GM19025 (cell line): Measurements from ENCODE around the gene NCKAP5.
"Not testable (repeated sequence)": the region's sequence is repeated elsewhere in the genome, so short reads cannot be mapped to it uniquely, and the experiment has no call there.

Experiments used
- ATAC-seq: cut with Tn5 transposase; IDR thresholded peaks from one replicate; pipeline ENCODE4 v1.9.1; 2021; ENCODE audit warnings: mild to moderate bottlenecking, low read depth, moderate library complexity; ENCODE audit not compliant: unreplicated experiment

The NCKAP5 gene

DNA sequence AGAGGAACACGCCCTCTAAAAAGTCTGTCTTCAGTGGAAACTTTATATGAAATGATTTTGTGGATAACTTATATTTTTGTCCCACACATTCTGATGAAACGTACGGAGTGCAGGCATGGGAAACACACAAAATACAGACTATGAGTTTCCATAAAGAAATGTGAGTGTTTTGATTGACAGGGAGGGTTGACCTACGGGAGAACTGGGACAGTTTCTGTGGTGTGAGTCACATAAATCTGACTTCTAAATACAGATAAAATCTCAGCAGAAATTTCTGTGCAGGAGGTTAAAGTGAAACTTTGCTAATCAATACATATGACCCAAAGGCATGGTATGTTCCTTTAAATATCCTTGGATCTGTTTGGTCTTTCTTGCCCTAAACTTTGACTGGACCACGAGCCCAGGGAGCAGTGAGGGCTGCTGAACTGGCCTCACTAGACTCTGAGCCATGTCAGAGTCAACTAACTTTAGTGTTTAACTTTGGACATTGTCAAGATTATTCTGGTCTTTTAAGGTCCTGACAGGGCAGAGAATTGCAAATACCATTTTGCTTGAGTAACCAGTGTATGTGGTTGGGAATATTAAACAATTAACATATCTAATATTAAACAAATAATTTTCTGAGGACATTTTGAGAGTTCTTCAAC, 691.4 kb downstream of the NCKAP5 start:
- no peak for ATAC-seq

DNA sequence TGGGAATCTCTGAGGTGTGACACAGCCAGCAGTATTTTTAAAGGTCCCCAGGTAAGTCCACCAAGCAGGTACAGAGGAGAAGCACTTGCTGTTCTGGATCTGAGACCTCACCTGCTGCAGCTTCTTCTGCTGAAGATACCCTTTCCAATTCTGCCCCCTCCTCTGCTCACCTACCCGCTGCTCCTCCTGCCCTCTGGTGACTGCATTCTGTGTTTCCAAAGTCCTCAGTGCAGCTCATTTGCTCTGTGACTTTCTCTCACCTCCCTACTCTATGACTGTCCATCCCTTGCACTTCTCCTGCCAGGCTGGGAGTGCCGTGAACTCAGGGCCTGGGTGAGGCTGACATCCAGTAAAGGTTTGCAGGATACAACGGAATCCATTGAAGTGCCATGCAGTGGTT, 693.1 kb downstream of the NCKAP5 start:
- no peak for ATAC-seq

DNA sequence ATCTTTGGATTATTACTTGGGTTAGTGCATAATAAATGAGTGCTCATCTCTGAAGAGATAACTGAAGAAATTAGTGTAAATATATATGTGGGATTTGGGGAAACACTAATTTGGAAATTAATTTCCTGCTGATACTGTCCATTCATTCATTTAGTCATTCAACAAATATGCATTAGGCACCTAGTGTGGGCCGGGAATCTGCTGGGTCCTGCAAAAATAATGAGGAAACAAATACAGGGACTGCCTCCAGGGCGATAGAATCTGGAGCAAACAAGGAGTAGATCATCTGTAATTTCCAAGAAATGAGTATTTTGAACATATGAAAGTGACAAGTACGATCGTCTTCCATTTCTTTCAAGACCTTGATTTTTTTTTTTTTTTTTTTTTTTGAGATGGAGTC, 694.5 kb downstream of the NCKAP5 start:
- ATAC-seq: no peak

DNA sequence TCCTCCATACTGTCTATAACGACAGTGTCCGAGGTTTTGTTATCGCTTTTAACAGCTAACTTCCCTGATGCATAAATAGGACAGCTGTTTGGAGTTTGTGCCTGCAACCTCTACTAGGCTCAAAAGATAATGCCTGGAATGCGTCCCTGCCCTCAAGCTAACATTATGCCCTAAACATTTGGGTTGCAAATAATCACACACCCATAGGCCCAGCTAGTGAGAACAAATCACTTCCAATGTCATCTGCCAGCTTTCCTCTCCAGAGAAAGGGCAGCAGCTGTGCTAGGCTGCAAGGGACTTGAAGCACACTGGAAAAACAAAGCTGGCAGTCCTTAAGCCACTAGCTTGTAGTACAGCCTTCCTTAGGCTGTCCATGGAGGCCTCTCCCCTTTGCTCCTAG, 696.4 kb downstream of the NCKAP5 start:
- ATAC-seq: no peak

DNA sequence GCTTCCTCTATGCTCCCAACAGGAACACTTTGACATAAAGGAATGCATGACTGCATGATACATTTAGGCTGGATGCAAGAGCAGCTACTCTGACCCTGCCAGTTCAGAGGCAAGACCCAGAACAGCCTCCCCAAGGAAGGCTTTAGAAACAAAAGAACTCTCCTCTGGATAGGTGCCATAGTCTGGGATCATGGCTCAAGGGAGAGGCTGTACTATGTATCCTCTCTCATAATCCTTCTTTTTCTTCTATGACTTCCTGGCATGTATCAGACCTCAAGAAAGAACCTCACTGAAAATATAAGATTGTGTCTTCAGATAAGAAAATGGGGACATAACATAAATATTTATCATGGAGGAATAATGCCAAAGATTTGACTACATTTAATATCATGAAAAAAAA, 704.3 kb downstream of the NCKAP5 start:
- no peak for ATAC-seq

DNA sequence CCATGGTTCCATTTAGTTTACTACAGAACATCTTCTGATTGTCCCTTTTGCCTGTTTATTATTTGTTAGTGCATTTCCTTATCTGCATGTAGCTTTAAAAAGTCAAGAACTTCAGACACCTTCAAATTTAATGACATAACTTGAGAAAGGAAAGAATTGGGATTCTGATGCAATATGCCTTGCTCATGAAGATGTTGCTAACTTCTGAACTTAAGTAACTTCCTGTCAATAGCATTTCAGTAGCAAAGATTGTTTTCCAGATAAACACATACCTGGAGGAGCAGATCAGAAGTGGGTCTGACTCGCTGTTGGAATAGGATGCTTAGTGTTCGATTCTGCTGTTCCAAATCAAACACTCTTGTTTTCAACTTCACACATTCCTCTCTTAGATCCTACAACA, 708.0 kb downstream of the NCKAP5 start:
- ATAC-seq: no peak

DNA sequence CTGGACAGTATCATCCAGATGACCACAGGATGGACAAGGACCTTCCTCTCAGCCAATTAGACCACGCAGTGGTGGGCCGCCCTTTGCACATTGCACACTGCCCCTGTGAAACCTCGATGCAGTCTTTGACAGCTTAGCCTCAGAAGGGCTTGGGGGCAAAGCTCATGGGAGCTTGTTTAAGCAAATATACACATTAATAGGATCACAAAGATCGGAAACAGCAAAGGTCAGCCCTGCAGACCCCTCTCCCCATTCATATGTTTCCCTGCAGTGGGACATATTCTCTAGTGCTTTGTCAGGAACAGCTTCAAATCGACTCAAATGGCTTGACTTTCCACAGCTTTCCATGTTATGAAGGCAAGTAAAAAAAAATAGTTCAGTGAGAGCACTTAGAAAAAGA, 708.7 kb downstream of the NCKAP5 start:
- no peak for ATAC-seq

DNA sequence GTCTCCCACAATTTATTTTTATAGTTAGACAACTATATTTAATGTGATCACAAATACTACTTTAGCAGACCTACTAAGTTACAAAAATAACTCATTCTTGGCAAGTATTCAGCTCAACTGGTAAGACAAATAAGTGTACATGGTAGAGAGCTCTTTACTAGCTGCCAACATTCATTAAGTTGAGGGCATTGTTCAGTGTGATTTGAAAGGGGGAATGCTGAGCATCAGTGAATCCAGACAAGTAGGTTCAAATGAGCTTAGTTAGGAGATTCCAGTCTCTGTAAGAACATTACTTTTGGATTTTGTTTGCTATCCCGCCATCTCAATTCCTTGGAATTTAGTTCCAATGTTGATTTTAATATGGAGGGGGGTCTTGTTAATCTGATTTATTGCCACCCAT, 710.9 kb downstream of the NCKAP5 start:
- no peak for ATAC-seq

DNA sequence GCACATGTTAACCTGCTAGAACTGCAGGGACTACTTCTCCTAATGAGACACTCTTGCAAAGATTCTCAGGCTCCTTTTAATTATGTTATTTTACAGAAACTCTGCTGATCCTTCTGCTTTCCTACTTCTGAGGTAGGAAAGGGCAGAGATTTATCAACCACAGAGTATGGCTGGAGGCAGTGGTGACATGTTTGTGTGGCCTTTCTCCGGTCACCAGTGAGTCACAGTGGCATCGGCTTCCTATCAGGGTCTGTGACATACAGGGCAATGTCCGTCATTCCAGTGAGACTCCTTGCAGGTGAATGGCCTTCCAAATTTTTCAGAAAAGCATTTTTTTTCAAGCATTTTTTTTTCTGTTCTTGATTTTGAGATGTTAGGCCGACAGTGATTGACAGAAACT, 717.6 kb downstream of the NCKAP5 start:
- ATAC-seq: no peak

DNA sequence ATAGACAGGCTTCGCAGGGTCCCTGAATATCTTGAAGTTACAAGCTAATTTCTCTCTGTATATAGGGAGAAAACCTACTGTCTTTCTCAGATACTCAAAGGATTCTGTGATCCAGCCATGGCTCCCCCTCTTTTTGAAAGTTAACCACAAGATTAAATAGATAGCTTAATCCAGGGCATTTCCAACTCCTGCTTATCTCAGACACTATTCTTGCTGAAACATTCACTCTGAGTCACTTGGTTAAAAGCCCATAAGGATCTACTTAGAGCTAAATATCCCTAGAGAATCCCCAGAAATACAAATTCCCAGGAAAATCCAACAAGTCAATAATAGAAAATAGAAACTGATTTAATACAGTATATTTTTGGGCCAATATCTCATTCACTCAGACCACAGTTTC, 719.1 kb downstream of the NCKAP5 start:
- ATAC-seq: no peak

DNA sequence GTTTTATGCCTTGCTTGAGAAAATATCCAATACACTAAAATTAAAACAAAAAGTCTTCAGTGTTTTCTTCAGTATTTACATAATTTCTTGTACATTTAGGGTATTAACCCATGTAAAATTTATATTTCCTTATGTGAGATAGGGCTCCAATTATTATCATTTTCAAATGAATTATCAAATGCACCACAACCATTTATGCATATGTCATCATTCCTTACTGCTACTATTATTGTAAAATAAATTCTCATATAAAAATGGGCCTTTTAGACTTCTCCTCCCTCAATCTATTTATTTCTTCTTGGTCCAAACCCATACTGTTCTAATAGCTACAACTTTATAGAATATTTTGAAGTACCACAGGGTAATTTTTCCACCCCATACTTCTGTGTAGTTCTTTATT, 722.9 kb downstream of the NCKAP5 start:
- ATAC-seq: no peak

DNA sequence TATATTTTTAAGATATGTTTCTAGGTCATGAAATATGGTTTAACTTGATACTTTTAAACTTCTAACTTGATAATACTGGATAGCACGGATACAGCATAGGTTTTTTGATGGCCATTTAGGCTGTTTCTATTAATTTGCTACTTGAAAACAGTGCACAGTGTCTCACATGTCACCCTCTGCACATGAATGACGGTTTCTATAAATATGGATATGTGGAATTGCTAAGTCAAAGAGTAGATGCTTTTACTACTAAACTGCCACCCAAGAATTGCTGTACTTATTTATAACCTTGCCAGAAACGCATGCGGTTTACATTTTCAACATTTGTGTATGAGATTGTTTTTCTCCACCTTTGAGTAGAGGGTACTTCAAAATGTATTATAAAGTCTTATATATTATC, 723.7 kb downstream of the NCKAP5 start:
- no peak for ATAC-seq

DNA sequence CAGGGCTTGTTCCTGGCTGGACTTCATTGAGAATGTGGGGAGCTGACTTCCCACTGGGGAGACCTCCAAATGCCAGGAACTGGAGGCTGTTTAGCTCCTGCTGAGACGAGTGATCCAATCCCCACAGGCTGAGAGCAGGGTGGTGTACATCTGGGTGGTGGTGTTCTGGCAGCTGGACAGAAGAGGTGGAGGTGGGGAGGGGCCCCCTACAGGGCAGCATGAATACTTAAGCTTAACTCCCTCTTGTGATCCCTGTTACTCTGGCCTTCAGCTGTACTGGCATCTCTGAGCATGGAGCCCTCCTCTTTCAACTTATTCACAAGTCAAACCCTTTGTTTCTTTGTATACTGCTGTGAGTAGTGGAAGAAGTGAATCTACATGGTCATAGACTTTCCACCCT, 730.5 kb downstream of the NCKAP5 start:
- ATAC-seq: no peak

DNA sequence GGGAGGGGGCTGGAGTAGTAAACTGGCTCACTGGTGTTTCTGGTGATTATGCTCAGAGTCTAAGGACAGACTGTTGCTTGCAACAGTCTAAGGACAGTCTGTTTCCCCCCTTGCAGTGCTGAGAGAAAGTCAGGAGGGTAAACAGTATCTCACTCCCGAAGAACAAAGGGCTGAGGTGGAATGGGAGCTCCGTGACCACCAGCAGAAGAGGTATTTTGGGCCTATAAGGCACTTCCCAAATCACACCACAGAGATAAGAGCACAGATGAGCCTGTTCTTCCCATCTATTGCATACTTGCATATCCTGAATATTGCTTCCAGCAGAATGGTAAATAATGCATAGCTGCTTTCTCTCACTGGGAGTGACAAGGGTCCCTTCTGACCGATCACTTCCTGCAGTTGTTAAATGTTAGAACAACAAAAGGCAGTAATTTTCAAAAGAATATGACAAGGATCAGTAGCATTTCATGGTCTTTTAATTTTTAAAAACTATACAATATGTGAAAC, 737.9 kb downstream of the NCKAP5 start:
- ATAC-seq: no peak

DNA sequence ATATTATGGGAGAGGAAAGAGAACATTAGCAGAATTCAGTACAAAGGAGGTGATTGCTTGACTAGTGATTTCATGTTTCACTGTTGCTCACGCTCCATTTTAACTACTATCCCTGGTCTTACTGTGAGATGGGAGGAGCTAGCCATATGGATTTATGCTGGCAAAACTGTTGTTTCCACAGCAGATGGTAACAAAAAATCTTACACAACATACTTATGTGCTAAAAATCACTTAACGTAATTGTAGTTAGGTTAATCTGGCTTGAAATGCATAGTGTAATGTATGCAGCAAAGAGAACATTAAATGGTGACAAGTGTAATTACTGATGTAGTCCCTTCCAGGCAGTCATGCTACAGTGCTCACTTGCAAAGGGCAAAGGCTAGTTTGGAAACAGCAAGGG, 742.7 kb downstream of the NCKAP5 start:
- ATAC-seq: no peak

DNA sequence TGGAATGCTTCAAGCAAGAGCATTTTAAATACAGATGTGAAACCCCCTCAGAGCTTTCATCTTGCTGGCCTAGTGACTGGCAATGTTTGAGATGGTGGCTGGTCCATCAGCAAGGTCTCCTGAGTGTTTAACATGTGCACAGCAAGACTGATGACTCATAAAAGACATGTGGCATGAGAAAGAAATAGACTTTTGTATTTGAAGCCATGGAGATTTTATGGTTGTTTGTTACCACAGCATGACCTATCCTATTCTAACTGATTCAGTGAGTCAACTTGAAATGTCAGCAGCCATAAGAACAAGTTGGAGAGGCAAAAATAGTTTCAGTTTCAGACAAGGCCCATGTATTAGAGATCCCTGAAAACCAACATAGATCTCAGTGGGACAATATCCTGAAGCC, 743.5 kb downstream of the NCKAP5 start:
- no peak for ATAC-seq

DNA sequence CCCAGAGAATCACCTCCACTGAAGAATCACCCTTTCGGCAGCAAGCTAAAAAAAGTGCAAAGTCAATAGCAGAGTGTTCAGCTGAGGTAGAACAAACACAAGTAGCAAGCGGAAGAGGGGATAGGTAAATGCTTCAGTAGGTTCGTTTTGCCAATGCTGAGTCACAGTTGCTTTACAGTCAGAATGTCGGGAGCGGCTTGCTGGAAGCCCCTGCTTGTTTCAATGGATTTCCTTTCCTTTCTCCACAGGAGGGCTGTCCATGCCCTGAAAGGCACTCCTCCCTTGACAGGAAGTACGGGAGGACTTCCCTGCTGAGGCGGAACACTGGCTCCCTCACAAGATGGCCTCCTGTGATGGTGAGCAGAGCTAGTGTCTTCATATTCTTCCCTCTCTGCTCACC, 752.0 kb downstream of the NCKAP5 start:
- no peak for ATAC-seq

DNA sequence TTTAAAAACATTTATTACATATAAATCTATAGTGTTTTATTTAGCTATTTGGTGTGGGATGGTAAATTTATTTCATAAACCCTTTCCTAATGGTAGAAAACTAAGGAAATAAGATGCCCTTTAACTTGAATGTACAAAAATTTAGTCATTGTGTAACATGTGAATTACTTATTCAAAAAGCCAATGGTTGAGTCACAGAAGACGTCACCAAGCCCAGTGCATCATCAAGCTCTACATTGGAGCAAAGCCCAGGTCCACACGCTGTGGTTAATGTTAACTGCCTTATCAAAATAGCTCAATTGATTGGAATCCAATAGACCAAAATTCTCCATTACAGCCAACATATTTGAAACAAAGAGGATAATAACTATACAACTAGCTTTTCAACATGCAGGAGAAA, 752.7 kb downstream of the NCKAP5 start:
- ATAC-seq: no peak

DNA sequence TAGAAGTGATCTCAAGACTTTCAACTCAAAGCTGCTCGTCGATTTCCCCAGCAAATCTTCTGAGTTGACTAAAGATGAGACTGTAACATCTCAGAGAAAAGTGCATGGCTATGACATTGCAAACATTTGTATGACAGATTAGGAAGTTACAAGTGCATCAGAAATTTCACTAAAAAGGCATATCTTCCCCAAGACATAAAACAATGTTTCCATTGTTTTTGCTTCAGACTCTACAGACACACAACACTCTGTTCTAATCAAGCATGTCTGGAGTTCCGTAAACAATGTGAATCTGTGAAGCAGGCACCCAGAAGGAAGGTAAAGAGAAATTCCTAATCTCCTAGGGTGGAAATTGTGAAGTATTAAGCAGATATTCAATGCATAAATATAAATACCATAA, 753.6 kb downstream of the NCKAP5 start:
- no peak for ATAC-seq

DNA sequence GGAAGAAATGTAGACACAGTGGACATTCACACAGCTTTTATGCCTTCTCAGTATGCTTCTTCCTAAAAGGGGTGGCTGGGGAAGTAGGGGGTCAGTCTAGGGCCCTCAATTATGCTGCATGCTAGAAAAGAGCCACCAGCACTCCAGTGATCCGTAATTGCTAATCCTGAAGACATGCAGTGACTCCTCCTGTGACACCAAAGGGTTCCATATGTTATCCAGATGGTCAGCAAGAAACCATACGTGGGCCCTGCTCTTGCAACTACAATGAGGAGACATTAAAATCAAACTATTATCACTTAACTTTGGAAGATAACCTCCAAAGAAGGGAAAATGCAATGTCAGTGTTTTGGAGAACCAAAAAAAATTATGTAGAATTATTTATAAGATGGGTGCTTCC, 754.8 kb downstream of the NCKAP5 start:
- no peak for ATAC-seq

DNA sequence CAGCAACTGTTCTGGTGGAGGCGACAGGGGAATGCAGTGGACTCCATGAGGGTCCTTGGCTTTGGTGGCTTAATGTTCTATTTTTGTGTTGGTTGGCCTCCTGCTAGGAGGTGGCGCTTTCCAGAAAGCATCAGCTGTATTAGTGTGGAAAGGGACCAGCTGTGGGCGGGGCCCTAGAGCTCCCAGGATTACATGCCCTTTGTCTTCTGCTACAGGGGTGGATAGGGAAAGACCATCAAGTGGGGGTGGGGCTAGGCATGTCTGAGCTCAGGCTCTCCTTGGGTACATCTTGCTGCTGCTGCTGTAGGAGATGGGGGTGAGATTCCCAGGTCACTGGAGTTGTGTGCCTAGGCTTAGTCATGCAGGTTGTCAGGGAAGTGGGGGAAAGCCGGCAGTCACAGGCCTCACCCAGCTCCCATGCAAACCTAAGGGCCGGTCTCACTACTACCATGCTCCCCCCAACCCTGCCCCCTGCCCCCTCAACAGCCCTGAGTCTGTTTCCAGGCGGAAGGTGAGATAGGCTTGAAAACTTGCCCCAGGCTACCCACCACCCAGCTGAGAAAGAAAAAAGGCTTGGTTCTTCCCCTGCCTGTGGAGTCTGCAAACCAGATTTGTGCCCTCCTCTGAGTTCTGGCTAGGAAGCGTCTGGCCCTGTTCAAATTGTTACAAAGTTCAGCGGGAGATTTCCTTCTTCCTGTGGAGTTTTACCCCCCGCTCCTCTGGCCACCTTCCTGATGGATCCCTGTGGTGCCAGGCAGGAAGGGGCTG, 756.9 kb downstream of the NCKAP5 start:
- ATAC-seq: no peak

DNA sequence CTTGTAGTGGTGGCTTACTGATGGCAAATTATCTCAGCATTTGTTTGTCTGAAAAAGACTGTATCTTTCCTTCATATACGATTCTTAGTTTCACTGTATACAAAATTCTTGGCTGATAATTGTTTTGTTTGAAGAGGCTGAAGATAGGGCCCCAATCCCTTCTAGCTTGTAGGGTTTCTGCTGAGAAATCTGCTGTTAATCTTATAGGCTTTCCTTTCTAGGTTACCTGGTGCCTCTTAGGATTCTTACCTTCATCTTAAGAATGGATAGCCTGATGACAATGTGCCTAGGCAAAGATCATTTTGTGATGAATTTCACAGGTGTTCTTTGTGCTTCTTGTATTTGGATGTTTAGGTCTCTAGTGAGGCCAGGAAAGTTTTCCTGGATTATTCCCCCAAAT, 758.3 kb downstream of the NCKAP5 start:
- not testable (repeated sequence) for ATAC-seq
